Liver (tissue), 9 donors: ENCODE measurements around the gene KDM3A. TPM values are rescaled to one million over a fixed set of nuclear protein-coding genes. Genes with fewer than 3 reads are reported as not detected.

ENCODE experiments used
- DNase-seq: peaks from one replicate; pipeline ENCODE4 v3.0.0-alpha.2; 2017; ENCODE audit warnings: low spot score
- H3K27ac ChIP-seq, 2 donors: one replicate each; pipeline ENCODE4 v1.7.0; 2013; ENCODE audit warnings: inconsistent platforms in 2 of 2, low read length in 2 of 2, control low read depth in 1 of 2, low read depth in 1 of 2, mild to moderate bottlenecking in 1 of 2
- H3K27me3 ChIP-seq, 4 donors: one replicate each; pipeline versions ENCODE4 v1.6.1 to v1.7.0; 2013; ENCODE audit warnings: low read length in 3 of 4, inconsistent platforms in 1 of 4, mild to moderate bottlenecking in 1 of 4, moderate library complexity in 1 of 4; ENCODE audit not compliant: control insufficient read depth in 4 of 4, insufficient read depth in 4 of 4
- H3K36me3 ChIP-seq, 4 donors: one replicate each; pipeline versions ENCODE4 v1.6.1 to v1.7.0; 2013; ENCODE audit warnings: low read length in 3 of 4, mild to moderate bottlenecking in 3 of 4, low read depth in 1 of 4, moderate library complexity in 1 of 4; ENCODE audit not compliant: control insufficient read depth in 4 of 4, insufficient read depth in 3 of 4
- H3K4me1 ChIP-seq, 4 donors: one replicate each; pipeline versions ENCODE4 v1.6.1 to v1.7.0; 2013; ENCODE audit warnings: low read length in 3 of 4, mild to moderate bottlenecking in 3 of 4, moderate library complexity in 1 of 4; ENCODE audit not compliant: control insufficient read depth in 4 of 4, insufficient read depth in 4 of 4
- H3K4me3 ChIP-seq, 3 donors: one replicate each; pipeline versions ENCODE4 v1.6.1 to v1.7.0; 2013; ENCODE audit warnings: low read length in 3 of 3, control low read depth in 1 of 3, low read depth in 1 of 3, mild to moderate bottlenecking in 1 of 3
- H3K9ac ChIP-seq, 2 donors: one replicate each; pipeline ENCODE4 v1.7.0; 2013; ENCODE audit warnings: low read length in 2 of 2, mild to moderate bottlenecking in 2 of 2, moderate library complexity in 2 of 2, control low read depth in 1 of 2, low read depth in 1 of 2
- H3K9me3 ChIP-seq, 4 donors: one replicate each; pipeline versions ENCODE4 v1.6.1 to v1.7.0; 2013; ENCODE audit warnings: low read length in 3 of 4; ENCODE audit not compliant: control insufficient read depth in 4 of 4
- ATF3 ChIP-seq: IDR thresholded peaks from 2 replicates; pipeline ENCODE4 v1.6.1; 2016; ENCODE audit warnings: antibody characterized with exemption
- CTCF ChIP-seq: fragments of 150-350 bp; IDR thresholded peaks from 2 replicates; pipeline ENCODE4 v1.5.1; 2017; ENCODE audit warnings: improper control_type of control experiment, low read depth, low read length; ENCODE audit not compliant: missing input control
- EGR1 ChIP-seq, 2 donors: IDR thresholded peaks; 2 replicates each; pipeline ENCODE4 v1.6.1; 2016 to 2018; ENCODE audit warnings: antibody characterized with exemption in 2 of 2, low read depth in 2 of 2
- FOXA1 ChIP-seq: IDR thresholded peaks from 2 replicates; pipeline ENCODE4 v1.6.1; 2016; ENCODE audit warnings: antibody characterized with exemption
- FOXA2 ChIP-seq: IDR thresholded peaks from 2 replicates; pipeline ENCODE4 v1.6.1; 2016; ENCODE audit warnings: antibody characterized with exemption
- GABPA ChIP-seq, 2 donors: IDR thresholded peaks in 1 of 2; conservative IDR thresholded peaks in 1 of 2; 2 replicates each; pipeline ENCODE4 v1.6.1; 2016; ENCODE audit warnings: antibody characterized with exemption in 2 of 2, mild to moderate bottlenecking in 1 of 2, moderate library complexity in 1 of 2
- HNF4A ChIP-seq, 2 donors: conservative IDR thresholded peaks; 2 replicates each; pipeline ENCODE4 v1.6.1; 2016; ENCODE audit warnings: antibody characterized with exemption in 2 of 2, mild to moderate bottlenecking in 2 of 2
- HNF4G ChIP-seq: IDR thresholded peaks from 2 replicates; pipeline ENCODE4 v1.6.1; 2016; ENCODE audit warnings: antibody characterized with exemption
- JUND ChIP-seq, 2 donors: IDR thresholded peaks; 2 replicates each; pipeline ENCODE4 v1.6.1; 2016; ENCODE audit warnings: antibody characterized with exemption in 2 of 2
- MAX ChIP-seq: IDR thresholded peaks from 2 replicates; pipeline ENCODE4 v1.6.1; 2016; ENCODE audit warnings: antibody characterized with exemption
- NR2F2 ChIP-seq: IDR thresholded peaks from 2 replicates; pipeline ENCODE4 v1.6.1; 2016; ENCODE audit warnings: antibody characterized with exemption
- RAD21 ChIP-seq, 2 donors: IDR thresholded peaks; 2 replicates each; pipeline ENCODE4 v1.6.1; 2016; ENCODE audit warnings: antibody characterized with exemption in 2 of 2, mild to moderate bottlenecking in 2 of 2
- REST ChIP-seq: IDR thresholded peaks from 2 replicates; pipeline ENCODE4 v1.6.1; 2016; ENCODE audit warnings: antibody characterized with exemption, mild to moderate bottlenecking
- RXRA ChIP-seq, 2 donors: IDR thresholded peaks; 2 replicates each; pipeline ENCODE4 v1.6.1; 2017 to 2018; ENCODE audit warnings: antibody characterized with exemption in 2 of 2, mild to moderate bottlenecking in 1 of 2
- SP1 ChIP-seq: IDR thresholded peaks from 2 replicates; pipeline ENCODE4 v1.6.1; 2018; ENCODE audit warnings: antibody characterized with exemption, mild to moderate bottlenecking
- TAF1 ChIP-seq: conservative IDR thresholded peaks from 2 replicates; pipeline ENCODE4 v1.6.1; 2016; ENCODE audit warnings: antibody characterized with exemption, mild to moderate bottlenecking
- YY1 ChIP-seq: IDR thresholded peaks from 2 replicates; pipeline ENCODE4 v1.6.1; 2016; ENCODE audit warnings: antibody characterized with exemption, mild to moderate bottlenecking
- ZBTB33 ChIP-seq: IDR thresholded peaks from 2 replicates; pipeline ENCODE4 v1.6.1; 2016; ENCODE audit warnings: antibody characterized with exemption
- WGBS: extraction: QIAGEN DNeasy Blood & Tissue Kit; methylation state at CpG from one replicate; pipeline ENCODE4 v1.1.7; 2013; 5-methylcytosine and 5-hydroxymethylcytosine counted together
- polyA plus RNA-seq, 2 donors: library from polyadenylated mRNA; stranded (reverse) in 1 of 2; unstranded in 1 of 2; fragments of 200-250 nt in 1 of 2; fragments of >200 nt in 1 of 2; fragmentation: Nextera tagmentation in 1 of 2; extraction: Ambion mirVana in 1 of 2; gene quantifications; one replicate each; pipeline versions ENCODE4 v1.2.1 to v1.2.3, GENCODE V29; 2013 to 2015
- total RNA-seq, 2 donors: library from RNA; depleted of rRNA; stranded (reverse); fragments of >200 nt; gene quantifications; one replicate each; pipeline ENCODE4 v1.2.3, GENCODE V29; 2014
- donor health status: healthy.
- donor health status: healthy.
- donor health status: healthy.
- donor health status: healthy.
- donor health status: healthy.

The KDM3A gene
- total and polyA plus RNA-seq, 4 donors, result 3.9 to 19.8 (median 8.3) TPM

- H3K4me3 ChIP-seq, result no peak overlapping the region
- 90% methylated on average over 7 of the region's 7 CpGs for WGBS
- H3K9me3 ChIP-seq, result peaks cover 0 to 2% (median 0%) of the 10 kb centered on the region in 4 donors
- no peak for DNase-seq
- no peak overlapping the region for H3K27ac ChIP-seq
- no peaks in the 10 kb centered on the region for H3K36me3 ChIP-seq
- TF ChIP-seq HNF4G, result no peak
- TF ChIP-seq FOXA1, result no peak
- no peak for TF ChIP-seq MAX
- no peak for TF ChIP-seq HNF4A (conservative IDR thresholded peaks at IDR 0.05)
- no peak for TF ChIP-seq REST
- TF ChIP-seq TAF1, result no peak
- no peak for TF ChIP-seq ZBTB33
- no peak for TF ChIP-seq RXRA (IDR thresholded peaks at IDR 0.05)
- TF ChIP-seq RAD21 (IDR thresholded peaks at IDR 0.05), result no peak
- no peak for TF ChIP-seq ATF3
- no peak for TF ChIP-seq SP1
- TF ChIP-seq GABPA (IDR thresholded peaks at IDR 0.05 in 1 of 2, conservative IDR thresholded peaks at IDR 0.05 in 1 of 2), result no peak
- TF ChIP-seq YY1, result no peak
- TF ChIP-seq NR2F2, result no peak
- no peak for TF ChIP-seq JUND (IDR thresholded peaks at IDR 0.05)
- no peak for TF ChIP-seq FOXA2
- no peak for TF ChIP-seq CTCF
- no peak for TF ChIP-seq EGR1 (IDR thresholded peaks at IDR 0.05; ENCODE audit: low read depth in 2 of 2)
- no peak overlapping the region for H3K9ac ChIP-seq
- no peaks in the 10 kb centered on the region for H3K4me1 ChIP-seq
- H3K27me3 ChIP-seq, result no peaks in the 10 kb centered on the region
Measured at GRCh38 chr2:86398500-86399474, 42.4 kb upstream of the KDM3A start.
